A549 (cell line): ENCODE results near the gene SMIM8. TPM values are rescaled to one million over a fixed set of nuclear protein-coding genes. Genes with fewer than 3 reads are reported as not detected.

Experiments
- ATAC-seq, 2 experiments: fragments of 200-7000 bp in 1 of 2; fragments of >200 bp in 1 of 2; cut with Nextera tagmentation in 1 of 2; cut with Tn5 transposase in 1 of 2; 3 replicates each; pipeline versions ENCODE4 v1.8.0 to v1.9.1; 2018 to 2020; ENCODE audit warnings: mild to moderate bottlenecking in 1 of 2, moderate library complexity in 1 of 2
- CTCF ChIA-PET: fragments of 300-600 bp; sonication (Branson Sonifier 250); formaldehyde crosslinking; extraction: SDS; loops from one replicate; lab custom pipeline; 2021; ENCODE audit warnings: antibody characterized with exemption, inconsistent platforms; lab: Yijun Ruan, JAX
- POLR2A ChIA-PET: fragments of 350-600 bp; formaldehyde crosslinking; extraction: SDS; loops from one replicate; lab custom pipeline; 2021; ENCODE audit warnings: antibody characterized with exemption, inconsistent platforms; lab: Yijun Ruan, JAX
- DNase-seq, 2 experiments: peaks; one replicate each; pipeline versions ENCODE4 v3.0.0 to v3.0.0-alpha.2; 2011 to 2016; ENCODE audit warnings: low read depth in 1 of 2, low spot score in 1 of 2
- FAIRE-seq: peaks from 2 replicates; lab custom pipeline; 2011; peaks lifted over from hg19 to GRCh38; lab: Jason Lieb, UNC
- H3K27ac ChIP-seq, 2 experiments: fragments of >200 bp; sonication (Bioruptor Twin); formaldehyde crosslinking; 3 replicates each; pipeline ENCODE4 v1.5.1; 2016 to 2017
- H3K4me1 ChIP-seq: fragments of >200 bp; sonication (Bioruptor Twin); formaldehyde crosslinking; 3 replicates; pipeline ENCODE4 v1.6.1; 2016
- H3K4me2 ChIP-seq: fragments of >200 bp; sonication (Bioruptor Twin); formaldehyde crosslinking; 3 replicates; pipeline ENCODE4 v1.6.1; 2016
- H3K4me3 ChIP-seq: fragments of >200 bp; sonication (Bioruptor Twin); formaldehyde crosslinking; 3 replicates; pipeline ENCODE4 v1.5.1; 2016
- H3K9me3 ChIP-seq: fragments of >200 bp; sonication (Bioruptor Twin); formaldehyde crosslinking; 3 replicates; pipeline ENCODE4 v1.6.1; 2016
- ATOH8 ChIP-seq: fragments of 250-450 bp; sonication (Bioruptor Pico); IDR thresholded peaks from 2 replicates; pipeline ENCODE4 v1.5.0; 2020; ENCODE audit warnings: low read depth, mild to moderate bottlenecking, moderate library complexity
- CHD2 ChIP-seq: fragments of 150-350 bp; IDR thresholded peaks from 2 replicates; pipeline ENCODE4 v1.6.1; 2014; ENCODE audit warnings: low read length; ENCODE audit not compliant: partially characterized antibody
- CHD4 ChIP-seq: fragments of 200-600 bp; sonication (generic); IDR thresholded peaks from 2 replicates; pipeline ENCODE4 v1.6.1; 2016; ENCODE audit warnings: antibody characterized with exemption, mild to moderate bottlenecking, borderline replicate concordance
- ESRRA ChIP-seq: fragments of 150-350 bp; IDR thresholded peaks from 2 replicates; pipeline ENCODE4 v1.6.1; 2014; ENCODE audit warnings: mild to moderate bottlenecking, low read length, borderline replicate concordance
- FOSL2 ChIP-seq, 2 experiments: fragments of 450-650 bp in 1 of 2; fragments of >200 bp in 1 of 2; sonication (Bioruptor Twin) in 1 of 2; formaldehyde crosslinking; IDR thresholded peaks; 2 replicates each; pipeline versions ENCODE4 v1.5.0 to v1.6.1; 2016 to 2020; ENCODE audit warnings: mild to moderate bottlenecking in 1 of 2, moderate library complexity in 1 of 2
- HES2 ChIP-seq: fragments of >200 bp; sonication (Bioruptor Twin); formaldehyde crosslinking; IDR thresholded peaks from 2 replicates; pipeline ENCODE4 v1.6.1; 2016
- HMGXB4 ChIP-seq: fragments of 250-450 bp; sonication (Bioruptor Pico); IDR thresholded peaks from 2 replicates; pipeline ENCODE4 v1.5.0; 2021; ENCODE audit warnings: mild to moderate bottlenecking, moderate library complexity, borderline replicate concordance
- HOXA7 ChIP-seq: fragments of 250-450 bp; sonication (Bioruptor Pico); IDR thresholded peaks from 2 replicates; pipeline ENCODE4 v1.5.0; 2020; ENCODE audit warnings: mild to moderate bottlenecking, moderate library complexity
- KDM1A ChIP-seq: fragments of 200-600 bp; sonication (generic); IDR thresholded peaks from 2 replicates; pipeline ENCODE4 v1.6.1; 2016; ENCODE audit warnings: low read depth, mild to moderate bottlenecking
- KDM5A ChIP-seq: fragments of 200-600 bp; sonication (generic); IDR thresholded peaks from 2 replicates; pipeline ENCODE4 v1.6.1; 2016; ENCODE audit warnings: antibody characterized with exemption, mild to moderate bottlenecking
- MAFK ChIP-seq: fragments of 450-650 bp; IDR thresholded peaks from 2 replicates; pipeline ENCODE4 v1.6.1; 2014; ENCODE audit not compliant: partially characterized antibody
- NPAS2 ChIP-seq: fragments of 250-450 bp; sonication (Bioruptor Pico); IDR thresholded peaks from 2 replicates; pipeline ENCODE4 v1.8.0; 2022; ENCODE audit warnings: mild to moderate bottlenecking, moderate library complexity, borderline replicate concordance
- NR3C1 ChIP-seq: fragments of >200 bp; sonication (Bioruptor Twin); formaldehyde crosslinking; IDR thresholded peaks from 3 replicates; pipeline ENCODE4 v1.6.1; 2017
- RAD21 ChIP-seq, 2 experiments: fragments of >200 bp in 1 of 2; sonication (Bioruptor Twin) in 1 of 2; formaldehyde crosslinking in 1 of 2; IDR thresholded peaks in 1 of 2; conservative IDR thresholded peaks in 1 of 2; 2 replicates in 1 of 2; 3 replicates in 1 of 2; pipeline ENCODE4 v1.6.1; 2012 to 2018; ENCODE audit warnings: inconsistent platforms in 1 of 2
- RARB ChIP-seq: fragments of 250-450 bp; sonication (Bioruptor Pico); IDR thresholded peaks from 2 replicates; pipeline ENCODE4 v1.8.0; 2021; ENCODE audit warnings: mild to moderate bottlenecking, moderate library complexity
- REST ChIP-seq: fragments of 200-600 bp; sonication (generic); IDR thresholded peaks from 2 replicates; pipeline ENCODE4 v1.6.1; 2016; ENCODE audit warnings: antibody characterized with exemption, mild to moderate bottlenecking, moderate library complexity
- RNF2 ChIP-seq: fragments of 200-600 bp; sonication (generic); IDR thresholded peaks from 2 replicates; pipeline ENCODE4 v1.6.1; 2016; ENCODE audit warnings: low read depth, mild to moderate bottlenecking, antibody characterized with exemption, moderate library complexity, borderline replicate concordance
- TFCP2L1 ChIP-seq: fragments of 250-450 bp; sonication (Bioruptor Pico); IDR thresholded peaks from 2 replicates; pipeline ENCODE4 v1.5.0; 2021; ENCODE audit warnings: mild to moderate bottlenecking
- ZFP36 ChIP-seq: fragments of 450-650 bp; IDR thresholded peaks from 2 replicates; pipeline ENCODE4 v1.6.1; 2014; ENCODE audit warnings: borderline replicate concordance; ENCODE audit not compliant: partially characterized antibody
- WGBS: methylation state at CpG from one replicate; pipeline ENCODE4 v1.1.6; 2017; ENCODE audit errors: missing lambda C conversion rate; 5-methylcytosine and 5-hydroxymethylcytosine counted together
- polyA plus RNA-seq, 4 experiments: library from polyadenylated mRNA; depleted of rRNA in 3 of 4; stranded (reverse); fragments of >200 nt; fragmentation: RNase III in 1 of 4; extraction: RNeasy Plus Mini Kit Qiagen cat#74134 plus additional on column Dnase treatment in 1 of 4; gene quantifications; 2 replicates in 3 of 4; 3 replicates in 1 of 4; pipeline ENCODE4 v1.2.3, GENCODE V29; 2011 to 2017

Gene SMIM8
- polyA plus RNA-seq, 2 of the 4 experiments (the other 2 are of a cell fraction): 2.8 to 6.9 TPM

GRCh38 chr6:87281426-87281825 lies 41.0 kb upstream of the SMIM8 start:
- Histone ChIP-seq H3K4me3 (no peak overlapping the region), H3K4me1 (no peaks in the 10 kb centered on the region), H3K9me3 (no peaks in the 10 kb centered on the region), H3K4me2 (no peak overlapping the region), H3K27ac (no peak overlapping the region)
- DNase-seq (no peak), ATAC-seq (no peak), FAIRE-seq (no peak)
- no peak for TF ChIP-seq KDM5A
- no peak for TF ChIP-seq MAFK
- no peak for TF ChIP-seq TFCP2L1 (CRISPR knock-in tag)
- TF ChIP-seq NR3C1: no peak
- no peak for TF ChIP-seq HOXA7
- no peak for TF ChIP-seq ATOH8 (CRISPR knock-in tag)
- no peak for TF ChIP-seq CHD2
- no peak for TF ChIP-seq CHD4
- TF ChIP-seq REST: no peak
- no peak for TF ChIP-seq HMGXB4 (CRISPR knock-in tag)
- no peak for TF ChIP-seq RARB (CRISPR knock-in tag)
- no peak for TF ChIP-seq RNF2
- no peak for TF ChIP-seq KDM1A
- TF ChIP-seq RAD21 (conservative IDR thresholded peaks at IDR 0.05 in 1 of 2, IDR thresholded peaks at IDR 0.05 in 1 of 2): no peak
- TF ChIP-seq ZFP36: no peak
- TF ChIP-seq ESRRA: no peak
- TF ChIP-seq NPAS2 (CRISPR knock-in tag): no peak
- 91% methylated on average over 1 of the region's 1 CpG for WGBS
- POLR2A ChIA-PET: no interaction called here
- CTCF ChIA-PET: no interaction called here

- Histone ChIP-seq H3K4me1 (no peaks in the 10 kb centered on the region), H3K27ac (no peak overlapping the region), H3K9me3 (no peaks in the 10 kb centered on the region), H3K4me3 (no peak overlapping the region), H3K4me2 (no peak overlapping the region)
- ChIA-PET POLR2A (no interaction called here), CTCF (no interaction called here)
- FAIRE-seq: no peak
- no peak for ATAC-seq
- no peak for DNase-seq
- 100% methylated on average over 1 of the region's 1 CpG for WGBS
- TF ChIP-seq FOSL2 (IDR thresholded peaks at IDR 0.05): no peak
- TF ChIP-seq FOSL2 (CRISPR knock-in tag; IDR thresholded peaks at IDR 0.05): no peak
- no peak for TF ChIP-seq KDM1A
- TF ChIP-seq ZFP36: no peak
- no peak for TF ChIP-seq HES2
Measured at GRCh38 chr6:87282743-87283142, 39.6 kb upstream of the SMIM8 start.
